HG03439 (cell line): ENCODE results near the gene CHD5.

Source experiments
- ATAC-seq: cut with Tn5 transposase; IDR thresholded peaks from one replicate; pipeline ENCODE4 v1.9.1; 2021; ENCODE audit warnings: mild to moderate bottlenecking, moderate library complexity; ENCODE audit not compliant: unreplicated experiment

The CHD5 gene

DNA sequence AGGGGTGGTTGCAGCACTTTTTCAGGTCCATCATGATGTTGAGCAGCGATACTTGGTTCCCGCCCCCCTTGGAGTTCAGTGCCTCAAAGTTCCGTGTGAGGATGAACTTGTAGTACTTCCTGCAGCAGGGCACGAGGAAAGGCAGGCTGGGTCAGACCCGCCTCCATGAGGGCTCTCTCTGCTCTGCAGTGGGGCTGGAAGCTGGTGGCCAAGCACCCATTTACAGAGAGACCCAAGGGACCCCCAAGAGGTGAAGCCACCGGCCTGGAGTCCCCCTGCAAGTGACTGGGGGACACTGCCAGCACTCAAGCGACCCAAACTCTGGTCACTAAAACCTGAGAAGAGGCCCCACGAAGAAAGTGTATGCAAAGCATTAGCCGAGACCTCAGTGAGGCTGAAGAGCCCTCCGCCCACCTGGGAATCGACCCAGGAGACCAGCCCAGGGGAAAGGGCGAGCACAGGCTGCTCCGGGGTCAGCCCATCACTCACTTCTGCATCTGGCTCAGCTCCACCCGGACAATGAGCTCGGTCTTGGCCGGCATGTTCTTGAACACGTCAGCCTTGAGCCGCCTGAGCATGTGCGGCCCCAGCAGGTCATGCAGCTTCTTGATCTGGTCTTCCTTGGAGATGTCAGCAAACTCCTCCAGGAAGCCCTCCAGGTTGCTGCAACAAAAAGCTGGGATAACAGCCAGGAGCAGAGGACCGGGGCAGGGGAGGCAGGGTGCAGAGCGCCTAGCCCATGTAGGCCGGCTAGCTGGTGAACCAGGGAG, 45.2 kb downstream of the CHD5 start:
- ATAC-seq = no peak

DNA sequence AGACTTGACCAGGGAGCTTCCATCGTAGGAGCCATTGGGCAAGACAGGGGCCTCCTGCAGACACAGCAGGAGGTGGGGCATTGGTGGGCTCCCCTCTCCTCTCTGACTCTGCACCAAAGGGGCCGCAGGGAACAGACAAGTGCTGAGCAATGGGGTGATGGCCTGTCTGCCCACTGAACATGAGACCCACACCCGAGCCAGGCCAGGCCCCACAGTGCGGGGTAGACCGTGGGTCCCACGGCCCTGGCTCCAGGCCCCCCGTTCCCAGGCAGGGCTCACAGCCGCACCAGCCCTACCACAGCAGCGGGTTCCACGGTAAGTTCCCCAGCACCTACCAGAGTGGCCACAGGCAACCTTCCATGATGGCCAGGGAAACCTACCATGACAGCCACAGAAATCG, 45.9 kb downstream of the CHD5 start:
- no peak for ATAC-seq

GRCh38 chr1:6133146-6133895, 46.8 kb downstream of the CHD5 start:
- ATAC-seq = no peak

DNA sequence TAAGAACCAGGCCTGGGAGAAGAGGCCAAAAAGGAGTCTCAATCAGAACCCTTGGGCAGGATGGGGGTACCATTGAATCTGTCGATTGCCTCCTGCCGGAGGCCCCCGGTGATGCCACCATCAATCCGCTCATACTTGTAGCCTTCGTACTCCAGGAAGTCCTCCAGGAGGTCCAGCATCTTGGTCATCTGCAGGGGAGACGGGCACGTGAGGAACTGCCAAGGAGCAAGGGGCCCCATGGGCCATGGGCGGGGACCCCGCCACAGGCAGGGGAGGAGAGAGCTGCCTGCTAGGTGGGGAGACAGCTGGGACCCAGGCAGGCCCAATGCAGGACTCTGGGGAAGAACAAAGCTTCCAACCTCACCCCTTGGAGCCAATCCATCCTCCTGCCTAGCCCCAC, 48.6 kb downstream of the CHD5 start:
- ATAC-seq = no peak

- no peak for ATAC-seq
These were observed 49.5 kb downstream of the CHD5 start for GRCh38 chr1:6130596-6130995.

GRCh38 chr1:6130036-6130435, 50.1 kb downstream of the CHD5 start:
- no peak for ATAC-seq

DNA sequence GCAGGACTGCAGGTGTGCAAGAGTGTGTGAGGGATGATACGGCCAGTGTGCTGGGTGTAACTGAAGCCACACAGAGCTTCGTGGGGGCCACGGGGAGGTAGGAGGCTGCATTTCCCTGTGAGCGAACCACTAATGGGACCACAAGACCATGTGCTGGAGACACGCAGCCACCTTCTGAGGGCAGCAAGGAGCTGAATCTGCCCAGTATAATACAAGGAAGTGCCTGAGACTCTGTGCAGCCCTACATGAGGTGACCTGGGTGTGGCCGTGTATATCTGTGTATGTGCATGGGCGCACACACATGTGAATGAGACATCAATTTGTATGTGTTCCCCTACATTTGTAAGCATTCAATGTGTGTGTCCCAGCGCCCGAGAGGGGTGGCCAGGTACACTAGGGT, 50.8 kb downstream of the CHD5 start:
- no peak for ATAC-seq

- no peak for ATAC-seq
These were observed 51.6 kb downstream of the CHD5 start for GRCh38 chr1:6128276-6129081.

GRCh38 chr1:6127587-6128163, 52.4 kb downstream of the CHD5 start:
- ATAC-seq = no peak

DNA sequence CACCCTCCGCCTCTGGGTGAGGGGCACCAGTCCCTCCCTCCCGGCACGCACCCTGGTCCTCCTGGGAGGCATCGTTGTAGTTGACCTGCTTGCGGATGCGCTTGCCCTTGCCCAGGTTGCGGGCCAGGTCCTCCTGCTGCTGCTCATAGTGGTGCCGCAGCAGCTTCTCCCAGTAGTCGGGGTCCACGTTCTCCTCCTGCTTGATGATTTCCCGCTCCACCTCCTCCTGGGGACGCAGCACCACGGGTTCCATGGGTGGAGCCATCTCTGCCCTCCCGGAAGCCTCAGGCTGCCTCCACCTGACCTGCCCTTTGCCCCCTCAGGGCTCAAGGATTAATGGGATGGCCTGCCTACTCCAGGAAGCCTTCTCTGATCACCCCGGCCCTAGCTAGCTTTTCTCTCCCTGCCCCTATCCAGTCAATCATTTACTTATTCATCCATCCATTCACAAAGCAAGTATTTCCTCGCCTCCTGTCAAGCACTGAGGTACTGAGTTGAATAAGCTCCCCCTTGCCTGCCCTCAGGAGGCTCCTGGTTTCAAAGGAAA, 53.5 kb downstream of the CHD5 start:
- ATAC-seq = no peak

- no peak for ATAC-seq
These were observed 54.1 kb downstream of the CHD5 start for GRCh38 chr1:6126028-6126427.

GRCh38 chr1:6125366-6125765, 54.8 kb downstream of the CHD5 start:
- no peak for ATAC-seq

DNA sequence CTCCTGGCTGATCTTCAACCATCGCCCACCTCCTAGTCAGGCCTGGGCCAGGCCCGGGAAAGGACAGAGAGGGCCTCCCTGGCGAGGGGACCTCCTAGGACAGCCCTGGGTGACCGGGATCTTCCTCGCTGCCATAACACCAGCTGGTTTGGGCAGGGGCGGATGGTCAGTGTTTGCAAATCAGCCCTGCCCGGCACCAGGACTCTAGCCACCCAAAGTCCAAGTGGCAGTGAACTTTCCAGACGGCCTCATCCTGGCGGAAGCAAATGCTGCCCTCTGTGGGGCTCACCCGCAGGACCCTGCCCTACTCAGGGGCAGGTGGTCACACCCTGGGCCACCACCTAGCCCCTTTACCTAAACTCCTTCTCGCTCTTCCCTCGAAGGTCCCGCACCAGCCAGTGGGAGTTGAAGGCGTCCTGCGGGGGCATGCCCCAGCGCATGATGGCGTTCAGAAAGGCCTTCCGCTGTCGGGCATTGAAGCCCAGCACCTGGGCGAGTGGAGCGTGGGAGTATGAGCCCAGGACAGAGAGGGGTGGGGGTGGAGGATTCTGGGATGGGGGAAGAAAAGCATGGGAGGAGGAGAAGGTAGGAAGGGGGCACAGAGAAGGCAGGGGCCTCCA, 55.3 kb downstream of the CHD5 start:
- ATAC-seq = no peak

DNA sequence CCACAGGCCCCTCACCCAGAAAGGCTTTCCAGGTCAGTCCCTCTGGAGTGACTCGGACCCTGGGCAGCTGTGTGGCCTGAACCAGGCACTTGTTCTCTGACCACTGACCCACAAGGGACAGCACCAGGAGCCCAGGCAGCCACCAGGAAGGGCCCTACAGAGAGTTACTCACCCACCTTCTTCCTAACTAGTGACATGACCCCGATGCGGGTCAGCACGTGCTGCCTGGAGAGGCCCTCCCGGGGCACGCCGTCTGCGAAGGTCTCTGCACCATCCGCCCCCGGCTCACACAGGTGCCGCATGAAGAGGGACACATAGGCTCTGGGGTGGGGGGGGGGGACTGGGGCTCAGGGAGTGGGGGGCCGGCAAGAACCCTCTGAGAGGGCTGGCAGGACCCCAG, 55.8 kb downstream of the CHD5 start:
- no peak for ATAC-seq

DNA sequence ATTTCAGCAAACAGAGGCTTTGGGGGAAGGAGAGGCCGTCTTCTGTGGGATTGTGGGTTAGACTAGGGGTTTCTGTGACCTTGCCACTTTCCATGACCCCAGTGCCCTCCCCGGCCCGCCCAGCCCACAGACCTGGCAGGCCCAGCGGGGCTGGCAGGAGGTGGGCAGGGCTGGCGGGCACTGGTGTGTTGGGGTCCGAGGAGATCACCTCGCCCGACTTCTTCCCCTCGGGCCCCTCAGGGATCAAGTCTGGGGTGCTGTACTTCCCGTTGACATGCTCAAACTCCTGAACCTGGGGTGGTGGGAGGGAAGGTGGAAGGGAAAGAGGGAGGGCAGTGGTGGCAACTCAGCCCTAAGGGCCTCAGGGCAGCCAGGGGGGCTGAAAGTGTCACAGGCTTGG, 56.3 kb downstream of the CHD5 start:
- no peak for ATAC-seq

- no peak for ATAC-seq
These were observed 57.0 kb downstream of the CHD5 start for GRCh38 chr1:6123083-6123482.

DNA sequence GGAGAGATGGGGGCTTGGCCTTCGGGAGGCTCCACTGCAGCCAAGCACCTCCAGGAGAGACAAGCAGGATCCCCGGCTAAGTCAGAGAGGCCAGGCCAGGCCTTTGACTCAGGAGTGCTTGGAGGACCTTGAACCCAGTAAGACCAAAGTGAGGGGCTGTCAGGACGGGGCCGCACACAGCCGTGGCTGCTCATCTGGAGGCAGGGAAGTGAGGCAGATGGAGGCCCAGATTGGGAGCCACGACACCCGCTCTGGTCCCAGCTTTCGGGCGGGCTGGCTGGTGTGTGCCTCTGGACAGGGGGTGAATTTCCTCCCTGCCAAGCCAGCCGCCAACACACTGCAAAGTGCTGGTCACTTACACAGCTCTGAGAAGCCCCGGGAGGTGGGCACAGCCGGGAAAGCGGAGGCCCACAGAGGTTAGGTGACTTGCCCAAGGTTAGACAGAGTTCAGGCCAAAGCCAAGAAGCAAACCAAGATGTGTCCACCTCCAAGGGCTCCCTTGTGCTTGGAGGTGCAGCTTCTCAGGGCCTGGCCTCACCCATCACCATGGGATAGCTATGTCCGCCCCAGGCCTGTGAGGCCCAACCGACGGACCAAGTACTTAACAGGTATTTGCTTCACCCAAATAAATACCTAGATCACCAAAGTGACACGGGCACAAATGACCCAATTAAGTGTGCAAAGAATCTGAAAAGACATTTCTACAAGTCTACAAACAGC, 58.3 kb downstream of the CHD5 start:
- no peak for ATAC-seq

DNA sequence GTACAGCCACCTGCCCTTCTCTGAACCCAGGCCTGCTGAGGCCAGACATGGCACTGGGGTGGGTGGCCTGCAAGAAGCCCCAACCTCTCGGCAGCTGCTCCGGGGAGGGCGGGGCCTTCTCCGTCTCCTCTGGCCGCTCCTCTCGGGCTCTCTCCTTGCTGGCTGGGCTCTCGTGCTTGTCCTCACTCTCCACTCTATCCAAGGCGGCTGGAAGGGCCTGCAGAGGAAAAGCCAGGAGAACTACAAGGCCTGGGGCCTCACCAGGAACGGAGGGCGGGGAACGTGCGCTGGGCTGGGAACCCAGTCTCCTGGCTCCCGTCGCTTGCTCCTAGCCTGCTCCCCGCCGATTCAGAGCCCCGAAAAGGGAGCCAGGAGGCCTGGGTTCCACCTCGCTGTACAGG, 59.1 kb downstream of the CHD5 start:
- ATAC-seq = no peak

- ATAC-seq = no peak
These were observed 61.7 kb downstream of the CHD5 start for GRCh38 chr1:6118415-6118814.

- ATAC-seq = no peak
These were observed 62.5 kb downstream of the CHD5 start for GRCh38 chr1:6117624-6118023.
